GM23248 (cell line): ENCODE results near the gene TTLL1.

Experiments
- EZH2 ChIP-seq: fragments of 200-600 bp; sonication (generic); IDR thresholded peaks from 2 replicates; pipeline ENCODE4 v1.6.1; 2018; ENCODE audit warnings: antibody characterized with exemption, mild to moderate bottlenecking; ENCODE audit not compliant: insufficient read depth, poor library complexity, severe bottlenecking
- EZH2phosphoT487 ChIP-seq: fragments of 200-600 bp; sonication (generic); IDR thresholded peaks from 2 replicates; pipeline ENCODE4 v1.6.1; 2018; ENCODE audit warnings: antibody characterized with exemption, moderate library complexity, mild to moderate bottlenecking, low read depth; ENCODE audit not compliant: insufficient read depth

DNA sequence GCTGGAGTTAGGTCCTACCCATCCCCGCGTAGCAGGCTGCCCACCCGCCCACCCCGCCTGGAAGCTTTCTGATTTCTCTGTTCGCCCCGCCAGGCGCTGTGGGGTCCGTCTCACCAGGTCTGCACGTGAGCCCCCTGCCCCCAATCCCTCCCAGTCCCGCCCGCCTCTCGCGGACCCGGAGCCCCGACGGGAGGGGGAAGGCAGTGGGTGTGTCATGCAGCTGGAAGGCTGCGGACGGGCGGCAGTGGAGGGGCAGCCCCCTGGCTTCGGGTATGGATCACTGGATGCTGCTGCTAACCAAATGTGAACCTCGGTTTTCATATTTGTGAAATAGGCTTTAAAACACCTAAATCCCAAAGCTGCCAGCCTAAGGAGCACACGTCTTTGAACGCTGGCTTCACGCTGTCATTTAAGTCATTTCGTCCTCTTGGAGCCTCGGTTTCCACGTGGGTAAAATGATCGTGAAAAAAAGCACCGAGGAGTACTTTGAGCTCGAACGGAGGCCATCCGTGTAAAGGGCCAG lies 20.8 kb upstream of the TTLL1 start:
- peak; percentile 82 for TF ChIP-seq EZH2phosphoT487
- TF ChIP-seq EZH2 = peak; percentile 55
